HL-60/S4 treated with phorbol 12-myristate 13-acetate at 8.2 ng/mL for 4 days and 3 days (cell line): ENCODE data around the gene SUSD6.
"Not testable (repeated sequence)": the region's sequence is repeated elsewhere in the genome, so short reads cannot be mapped to it uniquely, and the experiment has no call there.

Experiments
- in situ Hi-C: fragments of 300-500 bp; cut with MboI; formaldehyde crosslinking; loops from 2 replicates; pipeline ENCODE4 v1.15.0; 2022; ENCODE audit warnings: low sequenced_read_pairs

Gene SUSD6

DNA sequence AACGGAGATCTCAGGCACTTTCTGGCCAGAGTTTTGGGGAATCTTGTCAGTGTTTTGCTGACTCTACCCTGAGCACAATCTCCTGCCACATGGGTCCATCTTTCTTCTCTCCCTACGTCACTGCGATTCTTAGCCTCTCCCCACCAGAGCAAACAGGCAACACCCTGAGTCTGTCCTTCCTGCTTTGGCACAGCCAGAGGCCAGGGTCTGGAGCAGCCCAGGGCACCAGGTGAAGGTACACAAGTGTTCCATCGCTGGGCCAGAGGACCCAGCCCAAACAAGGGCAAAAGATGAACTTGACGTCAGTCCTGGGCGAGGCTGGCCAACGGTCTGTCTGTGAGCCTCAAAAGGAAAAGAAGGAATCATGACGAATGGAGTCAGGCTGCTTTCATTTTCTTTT lies 24.0 kb upstream of the SUSD6 start:
- in situ Hi-C loops: no loop called here

GRCh38 chr14:69591317-69591716 lies 20.1 kb upstream of the SUSD6 start:
- in situ Hi-C loops: no loop called here

GRCh38 chr14:69593018-69593677 lies 18.2 kb upstream of the SUSD6 start:
- in situ Hi-C loops: no loop called here

- in situ Hi-C loops: no loop called here
Observed at GRCh38 chr14:69594846-69595245, 16.6 kb upstream of the SUSD6 start.

DNA sequence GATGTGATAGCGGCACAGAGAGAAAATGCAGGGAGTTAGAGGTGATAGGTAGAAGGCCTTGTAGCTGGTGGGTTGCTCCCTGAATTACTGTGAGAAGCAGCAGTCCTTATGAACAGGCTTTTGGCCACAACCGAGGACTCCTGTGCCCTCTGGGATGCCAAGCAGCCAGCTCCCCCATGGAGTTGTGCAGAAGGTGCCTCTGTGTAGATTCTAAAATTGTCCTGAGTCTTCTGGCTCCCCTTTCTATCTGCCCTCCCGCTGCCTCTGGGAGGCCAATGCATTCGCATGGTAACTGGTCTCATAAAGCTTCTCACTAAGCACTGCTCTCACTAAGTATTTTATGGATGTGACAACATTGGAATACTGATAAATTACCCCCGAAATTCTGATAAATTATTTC lies 16.1 kb upstream of the SUSD6 start:
- in situ Hi-C loops: no loop called here

DNA sequence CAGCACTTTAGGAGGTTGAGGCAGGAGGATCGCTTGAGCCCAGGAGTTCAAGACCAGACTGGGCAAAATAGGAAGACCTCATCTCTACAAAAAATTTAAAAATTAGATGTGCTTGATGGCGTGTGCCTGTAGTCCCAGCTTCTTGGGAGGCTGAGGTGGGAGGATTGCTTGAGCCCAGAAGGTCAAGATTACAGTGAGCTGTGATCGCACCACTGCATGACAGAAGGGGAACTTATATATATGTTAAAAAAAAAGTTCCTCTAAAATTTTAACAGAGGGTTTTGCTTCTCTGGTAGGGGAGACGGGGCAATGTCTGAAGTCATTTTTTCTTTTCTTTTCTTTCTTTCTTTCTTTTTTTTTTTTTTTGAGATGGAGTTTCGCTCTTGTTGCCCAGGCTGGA lies 12.0 kb upstream of the SUSD6 start:
- in situ Hi-C loops: not testable (repeated sequence)

GRCh38 chr14:69600304-69600891 lies 11.0 kb upstream of the SUSD6 start:
- in situ Hi-C loops: loop anchor here (25.0 kb wide), 1 partner anchor 112 kb away; no protein-coding TSS in a partner anchor

DNA sequence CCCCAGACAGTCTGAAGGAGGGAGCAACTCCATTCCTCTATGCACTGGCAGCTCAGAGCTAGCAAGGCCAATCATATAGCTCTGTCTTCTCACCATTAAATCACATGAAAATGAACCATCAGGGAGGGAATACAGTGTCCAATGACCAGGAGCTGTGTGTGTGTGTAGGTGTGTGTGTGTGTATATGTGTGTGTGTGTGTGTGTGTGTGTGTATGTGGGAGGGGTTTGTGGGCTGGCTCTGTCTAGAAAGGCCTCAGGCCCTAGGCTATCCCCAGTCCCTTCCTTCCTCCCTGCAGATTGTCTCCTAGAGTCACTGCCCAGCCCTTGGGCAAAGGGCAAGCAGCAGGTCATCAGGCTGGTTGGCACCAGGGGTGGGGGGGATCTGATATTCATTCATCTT lies 5.7 kb upstream of the SUSD6 start:
- in situ Hi-C loops: loop anchor here (25.0 kb wide), 1 partner anchor 107 kb away; no protein-coding TSS in a partner anchor

GRCh38 chr14:69606258-69607184 lies 4.9 kb upstream of the SUSD6 start:
- in situ Hi-C loops: loop anchor here (25.0 kb wide), 1 partner anchor 106 kb away; no protein-coding TSS in a partner anchor

- in situ Hi-C loops: loop anchor here (25.0 kb wide), 1 partner anchor 102 kb away; no protein-coding TSS in a partner anchor
Observed at GRCh38 chr14:69610020-69610873, 1.1 kb upstream of the SUSD6 start.

- in situ Hi-C loops: loop anchor here (25.0 kb wide), 1 partner anchor 101 kb away; no protein-coding TSS in a partner anchor
Observed at GRCh38 chr14:69610874-69611171, 573 bp upstream of the SUSD6 start.

DNA sequence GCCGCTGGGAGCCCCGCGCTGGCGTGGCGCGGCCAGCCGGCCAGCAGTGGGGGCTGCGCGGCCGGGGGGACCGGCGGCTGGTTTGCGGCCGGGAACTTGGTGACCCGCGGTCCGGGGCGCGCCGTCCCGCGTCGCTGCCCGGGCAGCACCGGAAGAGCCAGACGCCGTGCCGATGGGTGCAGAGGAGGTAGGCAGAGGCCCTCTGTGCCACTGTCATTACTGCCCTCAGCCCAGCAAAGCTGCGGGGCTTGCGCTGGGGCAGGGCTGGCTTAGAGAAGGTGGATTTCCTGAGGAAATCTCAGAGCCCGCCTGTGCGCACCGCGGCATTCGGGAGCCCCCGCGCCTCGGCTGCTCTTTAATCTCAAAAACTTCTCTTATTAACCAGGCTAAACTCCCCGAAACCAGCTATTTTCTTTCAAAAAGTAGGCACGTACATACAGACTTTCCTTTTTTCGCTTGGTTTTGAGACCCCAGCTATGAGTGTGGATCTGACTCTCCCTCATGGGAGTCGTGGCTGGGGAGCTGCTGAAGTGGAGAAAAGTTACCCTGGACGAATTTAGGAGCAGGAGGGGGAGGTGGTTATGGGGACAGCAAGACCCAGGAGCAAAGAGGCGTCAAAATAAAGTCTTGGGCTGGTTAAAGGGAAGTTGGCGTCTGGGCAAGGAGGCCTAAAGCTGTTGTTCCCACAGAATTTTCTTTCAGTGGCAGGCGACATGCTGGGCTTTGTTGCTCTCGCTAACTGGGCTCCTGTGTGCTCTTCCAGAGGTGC lies 802 bp downstream of the SUSD6 start:
- in situ Hi-C loops: loop anchor here (25.0 kb wide), 1 partner anchor 100 kb away; no protein-coding TSS in a partner anchor

DNA sequence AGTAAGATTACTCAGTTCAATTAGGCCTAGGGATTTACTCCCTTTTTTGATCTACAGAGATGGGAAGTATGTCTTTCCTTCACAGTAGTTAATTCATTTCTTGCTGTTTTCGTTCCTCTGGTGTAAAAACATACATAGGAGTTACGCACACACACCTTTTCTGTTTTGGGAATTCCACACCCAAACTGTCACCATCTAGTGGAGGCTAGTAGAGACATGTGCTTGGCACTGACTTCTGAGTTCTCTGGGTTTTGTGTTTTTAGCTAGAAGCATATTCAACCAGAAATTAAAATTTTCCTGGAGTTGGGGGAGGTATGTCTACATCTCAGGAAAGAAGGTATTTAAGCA lies 1.4 kb downstream of the SUSD6 start:
- in situ Hi-C loops: loop anchor here (25.0 kb wide), 1 partner anchor 100 kb away; no protein-coding TSS in a partner anchor

- in situ Hi-C loops: loop anchor here (25.0 kb wide), 1 partner anchor 99 kb away; no protein-coding TSS in a partner anchor
Observed at GRCh38 chr14:69613312-69614073, 2.1 kb downstream of the SUSD6 start.

DNA sequence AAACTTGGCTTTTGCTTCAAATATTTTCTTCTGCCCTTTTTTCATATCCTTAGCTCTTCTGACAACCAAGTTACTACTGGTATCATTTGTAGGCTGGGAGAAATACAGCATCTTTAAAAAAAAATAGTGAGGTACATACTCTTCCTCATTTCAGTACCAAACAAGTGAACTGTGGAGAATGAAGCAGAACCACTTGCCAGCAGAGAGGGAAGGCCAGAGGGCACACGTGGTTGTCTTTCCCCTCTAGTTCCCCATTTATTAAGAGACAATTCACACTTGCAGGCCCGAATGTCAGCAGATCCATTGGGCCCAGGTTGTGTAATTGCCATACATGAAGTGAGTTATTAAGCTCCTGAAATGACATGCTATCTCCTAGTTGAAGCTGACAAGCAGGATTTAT lies 3.2 kb downstream of the SUSD6 start:
- in situ Hi-C loops: loop anchor here (25.0 kb wide), 1 partner anchor 98 kb away; no protein-coding TSS in a partner anchor

DNA sequence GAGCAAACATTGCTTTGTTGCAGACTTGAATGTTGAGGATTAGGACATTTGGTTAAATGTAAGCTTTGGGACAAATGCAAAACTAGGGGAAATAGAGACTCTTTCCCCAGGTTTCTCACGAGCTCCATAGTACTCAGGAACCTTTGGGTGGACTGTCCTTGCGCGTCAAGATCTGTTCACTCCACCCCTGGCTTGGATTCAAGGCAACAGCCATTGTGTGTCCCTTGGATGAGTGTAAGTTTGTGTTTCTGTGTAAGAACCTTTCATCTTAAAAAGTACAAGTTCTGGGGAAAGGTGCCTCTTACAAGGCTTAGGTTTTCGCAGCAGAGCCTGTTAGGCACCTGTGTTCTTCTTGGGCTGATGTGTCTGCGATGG lies 3.7 kb downstream of the SUSD6 start:
- in situ Hi-C loops: loop anchor here (25.0 kb wide), 1 partner anchor 97 kb away; no protein-coding TSS in a partner anchor

GRCh38 chr14:69615496-69616407 lies 4.4 kb downstream of the SUSD6 start:
- in situ Hi-C loops: loop anchor here (25.0 kb wide), 1 partner anchor 97 kb away; no protein-coding TSS in a partner anchor

GRCh38 chr14:69616408-69616773 lies 5.0 kb downstream of the SUSD6 start:
- in situ Hi-C loops: loop anchor here (25.0 kb wide), 1 partner anchor 96 kb away; no protein-coding TSS in a partner anchor
